Suprapubic skin (tissue), 4 donors: ENCODE data around the gene SERPINB11. TPM values are rescaled to one million over a fixed set of nuclear protein-coding genes. Genes with fewer than 3 reads are reported as not detected.

Experiments used
- DNase-seq, 2 donors: peaks; one replicate each; pipeline ENCODE4 v3.0.0-alpha.2; 2019; ENCODE audit warnings: low spot score in 2 of 2
- H3K27ac ChIP-seq: fragments of 200-600 bp; sonication (generic); one replicate; pipeline ENCODE4 v1.5.1; 2019
- H3K27me3 ChIP-seq: fragments of 200-600 bp; sonication (generic); one replicate; pipeline ENCODE4 v1.5.1; 2019
- H3K36me3 ChIP-seq: fragments of 200-600 bp; sonication (generic); one replicate; pipeline ENCODE4 v1.5.1; 2019
- H3K4me1 ChIP-seq: fragments of 200-600 bp; sonication (generic); one replicate; pipeline ENCODE4 v1.5.1; 2019
- H3K4me3 ChIP-seq: fragments of 200-600 bp; sonication (generic); one replicate; pipeline ENCODE4 v1.5.1; 2019; ENCODE audit warnings: mild to moderate bottlenecking
- H3K9me3 ChIP-seq: fragments of 200-600 bp; sonication (generic); one replicate; pipeline ENCODE4 v1.5.1; 2019
- EP300 ChIP-seq: sonication (generic); formaldehyde crosslinking; IDR thresholded peaks from one replicate; pipeline ENCODE4 v1.6.1; 2017; ENCODE audit warnings: antibody characterized with exemption
- POLR2A ChIP-seq, 2 donors: fragments of 450-650 bp; IDR thresholded peaks; one replicate each; pipeline ENCODE4 v1.6.1; 2017; ENCODE audit warnings: antibody characterized with exemption in 2 of 2, mild to moderate bottlenecking in 2 of 2, moderate library complexity in 2 of 2
- POLR2AphosphoS5 ChIP-seq, 3 donors: sonication (generic); formaldehyde crosslinking; IDR thresholded peaks; one replicate each; pipeline ENCODE4 v1.6.1; 2017; ENCODE audit warnings: antibody characterized with exemption in 3 of 3
- WGBS: methylation state at CpG from one replicate; pipeline ENCODE4 v1.1.5; 2018; 5-methylcytosine and 5-hydroxymethylcytosine counted together
- total RNA-seq, 4 donors: library from RNA; depleted of rRNA; stranded (reverse); fragments of >200 nt; gene quantifications; one replicate each; pipeline ENCODE4 v1.1.0, GENCODE V29; 2016
- TF ChIP-seq, protein P1 (sequence below), 2 donors: fragments of 200-600 bp in 1 of 2; fragments of 450-650 bp in 1 of 2; sonication (generic) in 1 of 2; IDR thresholded peaks; one replicate each; pipeline ENCODE4 v1.5.1; 2016 to 2019; ENCODE audit warnings: antibody characterized with exemption in 2 of 2, mild to moderate bottlenecking in 1 of 2, moderate library complexity in 1 of 2

The SERPINB11 gene
- total RNA-seq, 4 donors from 2014 or later, result 0.45 TPM; not detected in 3

DNA sequence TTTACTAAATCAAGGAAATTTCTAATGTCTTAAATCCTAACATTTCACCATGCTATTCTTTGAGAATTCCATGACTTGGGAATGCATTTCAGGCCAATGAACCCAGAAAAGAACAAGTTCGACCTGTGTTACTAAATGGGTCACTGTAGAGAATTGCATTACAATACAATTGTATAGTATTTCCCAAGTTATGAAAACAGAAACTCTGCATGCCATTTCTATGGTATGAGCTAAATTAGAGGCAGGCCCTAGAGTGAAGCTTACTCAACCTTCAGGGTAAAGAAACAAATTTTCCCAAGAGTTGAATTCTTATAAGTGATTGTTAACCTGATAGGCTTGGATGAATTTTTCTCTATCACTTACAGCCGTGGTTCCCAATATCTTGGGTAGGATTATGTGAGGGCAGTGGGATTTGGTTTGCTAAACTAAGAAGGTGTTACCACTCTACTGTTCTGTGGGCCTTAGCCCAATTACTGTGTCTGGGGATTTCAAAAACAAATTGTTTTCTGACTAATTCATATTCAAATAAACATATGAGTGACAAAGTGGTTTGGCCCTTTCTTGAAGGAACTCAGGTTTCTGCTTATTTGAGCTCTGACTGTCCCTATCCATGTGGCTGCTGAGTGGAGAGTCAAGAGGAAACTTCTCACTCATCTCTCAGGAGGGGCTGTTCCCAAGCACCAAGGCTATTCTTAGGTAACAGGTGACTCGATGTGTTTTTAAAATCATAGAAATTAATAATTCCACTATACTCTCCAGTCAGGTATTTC is 61.3 kb downstream of the SERPINB11 start:
- Histone ChIP-seq H3K9me3 (peaks cover 9% of the 10 kb centered on the region), H3K27ac (no peak overlapping the region), H3K4me1 (no peaks in the 10 kb centered on the region), H3K27me3 (no peaks in the 10 kb centered on the region), H3K4me3 (no peak overlapping the region), H3K36me3 (no peaks in the 10 kb centered on the region)
- WGBS, result 83% methylated on average over 3 of the region's 3 CpGs
- TF ChIP-seq, protein P1, sequence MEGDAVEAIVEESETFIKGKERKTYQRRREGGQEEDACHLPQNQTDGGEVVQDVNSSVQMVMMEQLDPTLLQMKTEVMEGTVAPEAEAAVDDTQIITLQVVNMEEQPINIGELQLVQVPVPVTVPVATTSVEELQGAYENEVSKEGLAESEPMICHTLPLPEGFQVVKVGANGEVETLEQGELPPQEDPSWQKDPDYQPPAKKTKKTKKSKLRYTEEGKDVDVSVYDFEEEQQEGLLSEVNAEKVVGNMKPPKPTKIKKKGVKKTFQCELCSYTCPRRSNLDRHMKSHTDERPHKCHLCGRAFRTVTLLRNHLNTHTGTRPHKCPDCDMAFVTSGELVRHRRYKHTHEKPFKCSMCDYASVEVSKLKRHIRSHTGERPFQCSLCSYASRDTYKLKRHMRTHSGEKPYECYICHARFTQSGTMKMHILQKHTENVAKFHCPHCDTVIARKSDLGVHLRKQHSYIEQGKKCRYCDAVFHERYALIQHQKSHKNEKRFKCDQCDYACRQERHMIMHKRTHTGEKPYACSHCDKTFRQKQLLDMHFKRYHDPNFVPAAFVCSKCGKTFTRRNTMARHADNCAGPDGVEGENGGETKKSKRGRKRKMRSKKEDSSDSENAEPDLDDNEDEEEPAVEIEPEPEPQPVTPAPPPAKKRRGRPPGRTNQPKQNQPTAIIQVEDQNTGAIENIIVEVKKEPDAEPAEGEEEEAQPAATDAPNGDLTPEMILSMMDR (IDR thresholded peaks at IDR 0.05), result no peak
- no peak for TF ChIP-seq POLR2AphosphoS5 (IDR thresholded peaks at IDR 0.05)
- TF ChIP-seq POLR2A (IDR thresholded peaks at IDR 0.05), result no peak
- no peak for TF ChIP-seq EP300
- no peak for DNase-seq

DNA sequence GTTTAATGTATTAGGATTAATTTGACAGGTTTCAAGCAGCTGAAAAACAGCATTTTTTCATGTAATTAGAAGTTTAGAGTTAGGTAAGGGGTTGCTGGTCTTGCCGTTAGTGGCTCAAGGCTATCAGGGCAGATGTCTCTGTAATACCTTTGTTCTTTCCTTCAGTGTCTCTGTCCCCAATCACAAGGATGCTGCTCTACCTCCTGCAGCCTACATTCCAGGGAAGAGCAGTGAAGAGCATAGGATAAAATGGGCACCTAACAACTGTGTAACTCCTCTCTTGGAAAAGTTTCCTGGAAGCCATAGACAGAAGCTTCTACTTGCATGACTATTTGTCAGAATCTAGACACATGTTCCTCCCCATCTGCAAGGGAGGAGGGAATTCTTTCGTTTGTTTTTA is 63.1 kb downstream of the SERPINB11 start:
- WGBS, result 79% methylated on average over 2 of the region's 2 CpGs
- DNase-seq, result no peak
- H3K27ac ChIP-seq, result no peak overlapping the region
- no peaks in the 10 kb centered on the region for H3K4me1 ChIP-seq
- H3K36me3 ChIP-seq, result no peaks in the 10 kb centered on the region
- H3K27me3 ChIP-seq, result no peaks in the 10 kb centered on the region
- no peaks in the 10 kb centered on the region for H3K9me3 ChIP-seq
- no peak overlapping the region for H3K4me3 ChIP-seq
- TF ChIP-seq, protein P1 (IDR thresholded peaks at IDR 0.05), result no peak
- TF ChIP-seq POLR2AphosphoS5 (IDR thresholded peaks at IDR 0.05), result no peak
- no peak for TF ChIP-seq EP300
- TF ChIP-seq POLR2A (IDR thresholded peaks at IDR 0.05), result no peak

Other genes with a start within 250 kb of the SERPINB11 start
- gene SERPINB5, start 226.0 kb upstream of the SERPINB11 start, total RNA-seq, result 100 to 1,000 TPM; 158 to 658 (median 458) TPM
- 10 to 100 TPM; 14.8 to 88.4 (median 79.5) TPM for gene SERPINB12, start 160.6 kb upstream of the SERPINB11 start, total RNA-seq
- gene SERPINB13, start 115.6 kb upstream of the SERPINB11 start, total RNA-seq, result 10 to 100 TPM; 10.9 to 21.8 (median 16.8) TPM
- gene SERPINB4, start 58.7 kb upstream of the SERPINB11 start, total RNA-seq, result 1 to 10 TPM in 1 of 4 donors, under 1 TPM in 2, not detected in 1; 0.44 to 1.1 (median 0.60) TPM
- 10 to 100 TPM in 3 of 4 donors, 1 to 10 TPM in 1; 1.5 to 30.1 (median 23.0) TPM for gene SERPINB3, start 41.1 kb upstream of the SERPINB11 start, total RNA-seq
- 100 to 1,000 TPM in 2 of 4 donors, 10 to 100 TPM in 2; 24.1 to 214 (median 105) TPM for gene SERPINB7, start 72.5 kb downstream of the SERPINB11 start, total RNA-seq
- gene SERPINB2, start 184.7 kb downstream of the SERPINB11 start, total RNA-seq, result 100 to 1,000 TPM in 2 of 4 donors, 10 to 100 TPM in 2; 35.0 to 190 (median 114) TPM
- 1 to 10 TPM in 2 of 4 donors, under 1 TPM in 1, not detected in 1; 0.21 to 1.9 (median 1.0) TPM for gene SERPINB10, start 205.0 kb downstream of the SERPINB11 start, total RNA-seq
- gene HMSD, start 246.3 kb downstream of the SERPINB11 start, total RNA-seq, result not detected